PC-9 (cell line): Measurements from ENCODE around the gene ASF1A.

Source experiments
- EZH2 ChIP-seq: fragments of 200-600 bp; sonication (generic); IDR thresholded peaks from 2 replicates; pipeline ENCODE4 v1.8.0; 2017; ENCODE audit warnings: antibody characterized with exemption, low read depth
- TF ChIP-seq, protein P1 (sequence below): fragments of 200-600 bp; sonication (generic); conservative IDR thresholded peaks from 2 replicates; pipeline ENCODE4 v1.6.1; 2017; ENCODE audit warnings: mixed run types, antibody characterized with exemption, mild to moderate bottlenecking, moderate library complexity

DNA sequence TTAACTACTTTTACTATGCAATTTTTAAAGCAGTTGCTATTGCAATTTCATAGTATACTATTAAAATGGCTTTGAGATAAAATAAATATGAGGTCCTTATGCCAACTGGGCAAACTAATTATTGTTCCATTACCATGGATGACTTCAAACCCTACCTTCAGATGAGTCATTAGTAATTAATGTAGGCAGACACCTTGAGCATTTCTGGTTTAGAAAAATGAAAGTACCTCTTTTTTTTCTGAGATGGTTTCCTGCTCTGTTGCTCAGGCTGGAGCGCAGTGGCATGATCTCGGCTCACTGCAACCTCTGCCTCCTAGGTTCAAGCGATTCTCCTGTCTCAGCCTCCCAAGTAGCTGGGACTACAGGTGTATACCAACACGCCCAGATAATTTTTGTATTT lies 11.9 kb downstream of the ASF1A start:
- TF ChIP-seq, protein P1, sequence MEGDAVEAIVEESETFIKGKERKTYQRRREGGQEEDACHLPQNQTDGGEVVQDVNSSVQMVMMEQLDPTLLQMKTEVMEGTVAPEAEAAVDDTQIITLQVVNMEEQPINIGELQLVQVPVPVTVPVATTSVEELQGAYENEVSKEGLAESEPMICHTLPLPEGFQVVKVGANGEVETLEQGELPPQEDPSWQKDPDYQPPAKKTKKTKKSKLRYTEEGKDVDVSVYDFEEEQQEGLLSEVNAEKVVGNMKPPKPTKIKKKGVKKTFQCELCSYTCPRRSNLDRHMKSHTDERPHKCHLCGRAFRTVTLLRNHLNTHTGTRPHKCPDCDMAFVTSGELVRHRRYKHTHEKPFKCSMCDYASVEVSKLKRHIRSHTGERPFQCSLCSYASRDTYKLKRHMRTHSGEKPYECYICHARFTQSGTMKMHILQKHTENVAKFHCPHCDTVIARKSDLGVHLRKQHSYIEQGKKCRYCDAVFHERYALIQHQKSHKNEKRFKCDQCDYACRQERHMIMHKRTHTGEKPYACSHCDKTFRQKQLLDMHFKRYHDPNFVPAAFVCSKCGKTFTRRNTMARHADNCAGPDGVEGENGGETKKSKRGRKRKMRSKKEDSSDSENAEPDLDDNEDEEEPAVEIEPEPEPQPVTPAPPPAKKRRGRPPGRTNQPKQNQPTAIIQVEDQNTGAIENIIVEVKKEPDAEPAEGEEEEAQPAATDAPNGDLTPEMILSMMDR = no peak
- TF ChIP-seq EZH2 = no peak
